H54 (cell line): ENCODE results near the gene TP53I13.
"Not testable (repeated sequence)": the region's sequence is repeated elsewhere in the genome, so short reads cannot be mapped to it uniquely, and the experiment has no call there.

Source experiments
- DNase-seq: peaks from one replicate; pipeline ENCODE4 v3.0.0; 2011; ENCODE audit warnings: low spot score, mixed read lengths; ENCODE audit not compliant: insufficient read length
- FAIRE-seq: peaks from 3 replicates; lab custom pipeline; 2011; peaks lifted over from hg19 to GRCh38; lab: Jason Lieb, UNC
- POLR2A ChIP-seq: IDR thresholded peaks from 2 replicates; pipeline ENCODE4 v1.6.1; 2011; ENCODE audit warnings: low read depth, mild to moderate bottlenecking, low read length

Gene TP53I13

DNA sequence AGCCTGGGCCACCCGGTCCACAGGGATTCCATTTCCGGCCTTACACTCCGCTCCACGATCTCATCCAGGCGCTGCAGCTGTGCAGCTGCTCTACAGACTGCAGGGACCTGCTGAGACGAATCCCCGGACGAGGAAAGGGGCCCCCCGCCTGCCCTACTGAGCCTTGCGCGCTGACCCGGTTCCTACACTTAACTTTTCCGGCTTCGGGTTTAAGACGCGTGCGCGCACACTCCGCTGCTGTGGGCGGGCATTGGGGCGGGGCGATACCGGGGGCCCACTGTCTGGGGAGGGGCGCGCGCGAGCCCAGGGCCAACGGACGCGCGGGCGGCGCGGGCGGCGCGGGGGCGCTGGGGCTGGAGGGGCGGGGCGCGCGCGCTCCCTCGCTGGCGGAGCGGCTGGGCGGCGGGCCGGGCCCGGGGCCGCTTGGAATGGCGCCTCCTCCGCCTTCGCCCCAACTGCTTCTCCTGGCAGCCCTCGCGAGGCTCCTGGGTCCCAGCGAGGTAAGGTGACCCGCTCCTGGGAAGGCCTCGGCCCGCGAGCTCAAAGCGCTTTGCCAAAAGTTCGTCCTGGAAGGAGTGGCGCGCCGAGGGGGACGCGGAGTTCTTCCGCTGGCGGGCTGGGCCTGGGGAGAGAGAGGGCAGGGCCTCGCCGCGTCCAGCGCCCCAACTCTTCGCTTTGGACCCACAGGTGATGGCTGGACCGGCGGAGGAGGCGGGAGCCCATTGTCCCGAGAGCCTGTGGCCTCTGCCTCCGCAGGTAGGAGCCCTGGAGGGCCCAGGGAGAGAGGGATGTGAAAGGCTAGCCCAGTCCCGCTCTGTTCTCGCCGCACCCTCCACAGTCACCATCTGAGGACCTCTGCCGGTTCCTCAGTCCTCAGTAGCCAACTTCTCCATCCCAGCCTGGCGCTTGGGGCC lies at the start of gene TP53I13:
Gene TP53I13, plus strand, starts transcription at position 371 of the 914 bp plus-strand sequence. Its CDS starts 58 bp downstream, at position 429.
- FAIRE-seq (no peak), DNase-seq (peak; percentile 66)
- peak; percentile 27; the same call in 1 of the 2 replicates for TF ChIP-seq POLR2A

DNA sequence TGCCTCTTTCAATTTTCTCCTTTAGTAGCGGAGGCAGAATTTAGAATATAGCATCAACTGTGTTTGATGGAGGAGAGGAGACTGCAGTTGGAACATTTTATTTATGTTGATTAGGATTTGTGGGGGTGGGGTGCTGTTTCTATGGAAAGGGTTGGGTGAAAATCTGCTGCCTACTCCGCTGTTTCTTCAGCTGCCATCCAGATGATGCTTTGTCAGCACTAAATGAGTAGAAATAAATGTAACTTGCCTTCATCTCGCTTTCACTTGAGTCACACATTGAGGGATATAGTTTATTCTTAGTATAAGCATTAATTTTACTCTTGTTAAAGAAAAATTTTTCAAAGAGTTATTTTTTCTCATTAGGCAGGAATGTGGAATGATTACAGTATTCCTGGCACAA lies 43.8 kb upstream of the TP53I13 start:
- no peak for FAIRE-seq
- no peak for TF ChIP-seq POLR2A
- DNase-seq: no peak

DNA sequence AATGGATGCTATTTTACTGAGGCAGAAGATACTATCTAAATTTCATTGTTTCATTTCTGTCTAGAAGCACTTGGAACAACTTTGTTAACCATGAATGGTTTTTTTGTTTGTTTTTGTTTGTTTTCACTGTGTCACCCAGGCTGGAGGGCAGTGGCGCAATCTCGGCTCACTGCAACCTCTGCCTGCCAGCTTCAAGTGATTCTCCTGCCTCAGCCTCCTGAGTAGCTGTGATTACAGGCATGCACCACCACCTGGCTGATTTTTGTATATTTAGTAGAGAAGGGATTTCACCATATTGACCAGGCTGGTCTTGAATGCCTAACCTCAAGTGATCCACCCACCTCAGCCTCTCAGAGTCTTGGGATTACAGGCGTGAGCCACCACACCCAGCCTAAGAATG lies 42.2 kb upstream of the TP53I13 start:
- TF ChIP-seq POLR2A: no peak
- no peak for FAIRE-seq
- DNase-seq: no peak

DNA sequence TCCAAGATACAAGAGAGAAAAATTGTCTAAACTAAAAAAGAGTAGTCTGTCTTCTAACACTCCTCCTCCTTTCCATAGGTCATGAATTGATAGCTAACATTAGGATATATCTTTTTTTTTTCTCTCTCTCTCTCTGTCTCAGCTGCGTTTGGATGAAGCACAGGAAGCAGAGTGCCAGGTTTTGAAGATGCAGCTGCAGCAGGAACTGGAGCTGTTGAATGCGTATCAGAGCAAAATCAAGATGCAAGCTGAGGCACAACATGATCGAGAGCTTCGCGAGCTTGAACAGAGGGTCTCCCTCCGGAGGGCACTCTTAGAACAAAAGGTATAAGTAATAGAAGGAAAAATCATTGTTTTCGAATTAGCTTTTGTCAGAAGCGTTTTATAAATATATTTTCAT lies 34.5 kb upstream of the TP53I13 start:
- FAIRE-seq (no peak), DNase-seq (no peak)
- TF ChIP-seq POLR2A: no peak

DNA sequence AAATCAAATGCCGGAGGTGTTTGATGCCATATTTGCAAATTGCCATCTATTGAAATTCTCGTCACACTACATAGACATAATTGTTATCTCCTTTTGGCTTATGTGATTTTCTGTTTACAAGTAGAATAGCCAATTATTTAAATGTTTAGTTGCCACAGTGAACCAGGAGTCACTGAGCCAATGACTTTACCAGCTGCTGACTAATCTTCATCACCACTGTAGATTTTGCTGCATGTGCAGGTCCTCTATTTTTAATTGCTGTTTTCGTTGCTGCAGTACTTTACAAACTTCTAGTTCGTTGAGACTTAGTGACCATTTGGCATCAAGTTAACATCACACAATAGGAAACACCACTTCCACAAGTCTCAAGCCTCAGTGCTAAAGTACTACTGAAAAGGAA lies 24.4 kb upstream of the TP53I13 start:
- no peak for DNase-seq
- FAIRE-seq: no peak
- TF ChIP-seq POLR2A: no peak

- FAIRE-seq (no peak), DNase-seq (no peak)
- TF ChIP-seq POLR2A: no peak
Observed at GRCh38 chr17:29546085-29546484, 22.4 kb upstream of the TP53I13 start.

GRCh38 chr17:29546830-29547229 lies 21.7 kb upstream of the TP53I13 start:
- TF ChIP-seq POLR2A: no peak
- no peak for FAIRE-seq

GRCh38 chr17:29549177-29549923 lies 19.2 kb upstream of the TP53I13 start:
- FAIRE-seq (no peak), DNase-seq (no peak)
- TF ChIP-seq POLR2A: no peak

More at GRCh38 chr17:29546830-29547229, 21.7 kb upstream of the TP53I13 start:
- DNase-seq: no peak

DNA sequence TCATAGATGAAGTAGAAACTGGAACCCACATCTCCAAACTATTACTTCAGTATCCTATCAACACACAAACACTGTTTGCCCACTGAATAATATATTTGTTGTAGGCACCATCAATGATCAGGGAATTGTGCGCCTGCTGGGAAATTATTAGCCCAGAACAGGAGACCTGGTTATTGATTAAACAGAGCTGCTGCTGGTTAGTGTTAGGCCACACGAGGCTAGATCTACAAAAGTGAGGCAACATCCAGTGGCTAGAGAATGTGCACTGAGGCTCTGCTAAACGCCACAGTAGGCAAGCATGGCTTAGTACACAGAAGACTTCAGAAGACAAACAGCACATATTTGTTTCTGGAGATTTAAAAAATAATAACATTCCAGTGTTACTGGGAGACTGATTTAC lies 12.7 kb upstream of the TP53I13 start:
- TF ChIP-seq POLR2A: no peak
- DNase-seq: no peak
- no peak for FAIRE-seq

DNA sequence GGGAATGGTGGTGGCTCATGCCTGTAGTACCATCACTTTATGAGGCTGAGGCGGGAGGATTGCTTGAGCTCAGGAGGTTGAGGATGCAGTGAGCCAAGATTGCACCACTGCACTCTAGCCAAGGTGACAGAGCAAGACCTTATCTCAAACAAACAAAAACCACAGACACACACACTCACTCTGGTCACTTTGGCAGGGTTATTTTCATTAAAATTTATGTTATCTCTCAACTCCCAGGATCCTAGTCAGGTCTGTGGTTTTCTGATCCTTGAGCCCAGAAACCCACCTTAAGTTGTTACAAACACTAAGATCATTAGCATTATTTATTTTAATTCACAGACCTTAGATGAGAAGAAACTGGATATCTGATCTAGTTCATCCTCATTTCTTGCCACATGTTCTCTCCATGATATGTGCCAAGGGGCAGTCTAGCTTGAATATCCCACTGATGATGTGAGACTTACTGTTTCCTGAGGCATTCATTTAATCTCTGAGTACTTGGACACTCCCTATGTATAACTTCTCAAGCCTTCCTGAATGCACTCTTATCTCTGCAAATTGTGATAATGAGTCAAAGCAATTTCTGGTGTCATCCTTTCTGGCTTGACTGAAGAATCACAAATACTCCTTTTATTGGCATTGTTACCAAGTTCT lies 11.3 kb upstream of the TP53I13 start:
- DNase-seq: no peak
- TF ChIP-seq POLR2A: no peak
- no peak for FAIRE-seq

GRCh38 chr17:29557739-29558116 lies 10.8 kb upstream of the TP53I13 start:
- no peak for FAIRE-seq
- DNase-seq: no peak
- no peak for TF ChIP-seq POLR2A

- FAIRE-seq, DNase-seq: not testable (repeated sequence)
Observed at GRCh38 chr17:29558139-29558538, 10.4 kb upstream of the TP53I13 start.

GRCh38 chr17:29559640-29560039 lies 8.9 kb upstream of the TP53I13 start:
- FAIRE-seq: no peak
- DNase-seq: no peak
- no peak for TF ChIP-seq POLR2A

DNA sequence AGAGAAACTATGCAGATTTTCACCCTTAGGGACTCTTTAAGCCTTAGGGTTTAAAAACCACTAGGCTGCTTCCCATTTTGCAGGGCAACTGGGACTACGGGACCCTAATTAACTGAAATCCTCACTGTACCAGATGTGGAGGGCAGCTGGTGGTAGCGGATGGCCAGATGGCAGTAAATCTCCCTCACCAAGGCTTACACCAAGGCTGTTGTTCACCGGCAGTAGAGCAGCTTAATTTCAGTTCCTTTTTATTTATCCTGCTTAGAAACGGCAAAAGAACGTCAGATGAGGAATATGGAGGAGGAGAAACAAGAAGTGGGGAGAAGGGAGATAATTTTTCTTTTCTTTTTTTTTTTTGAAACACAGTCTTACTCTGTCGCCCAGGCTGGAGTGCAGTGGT lies 8.2 kb upstream of the TP53I13 start:
- DNase-seq (no peak), FAIRE-seq (no peak)
- no peak for TF ChIP-seq POLR2A
